H9 (cell line): ENCODE data around the gene TNS2. TPM values are rescaled to one million over a fixed set of nuclear protein-coding genes. Genes with fewer than 3 reads are reported as not detected.
"Not testable (repeated sequence)": the region's sequence is repeated elsewhere in the genome, so short reads cannot be mapped to it uniquely, and the experiment has no call there.

ENCODE experiments used
- DNase-seq: peaks from one replicate; pipeline ENCODE4 v3.0.0-alpha.2; 2017
- H2AFZ ChIP-seq: one replicate; pipeline ENCODE4 v1.6.1; 2013; ENCODE audit warnings: mild to moderate bottlenecking, low read length, control low read depth, moderate library complexity
- H2AK5ac ChIP-seq: 2 replicates; pipeline ENCODE4 v1.6.1; 2013; ENCODE audit warnings: low read length, control low read depth, mixed read lengths; ENCODE audit not compliant: insufficient read length
- H2BK120ac ChIP-seq: one replicate; pipeline ENCODE4 v1.6.1; 2013; ENCODE audit warnings: low read depth, mild to moderate bottlenecking, low read length, control low read depth, inconsistent platforms; ENCODE audit not compliant: poor library complexity, severe bottlenecking
- H2BK12ac ChIP-seq: 2 replicates; pipeline ENCODE4 v1.6.1; 2013; ENCODE audit warnings: low read length, control low read depth, mixed read lengths, low read depth; ENCODE audit not compliant: insufficient read length
- H2BK15ac ChIP-seq: 2 replicates; pipeline ENCODE4 v1.6.1; 2013; ENCODE audit warnings: low read depth, low read length, control low read depth
- H2BK20ac ChIP-seq: one replicate; pipeline ENCODE4 v1.6.1; 2013; ENCODE audit warnings: low read depth, mild to moderate bottlenecking, low read length, control low read depth, inconsistent platforms; ENCODE audit not compliant: poor library complexity, severe bottlenecking
- H2BK5ac ChIP-seq: 2 replicates; pipeline ENCODE4 v1.6.1; 2013; ENCODE audit warnings: low read length, control low read depth, mixed read lengths; ENCODE audit not compliant: insufficient read length
- H3K14ac ChIP-seq: 2 replicates; pipeline ENCODE4 v1.6.1; 2013; ENCODE audit warnings: low read length, control low read depth; ENCODE audit not compliant: insufficient read depth
- H3K18ac ChIP-seq: 2 replicates; pipeline ENCODE4 v1.6.1; 2013; ENCODE audit warnings: low read depth, mild to moderate bottlenecking, mixed read lengths, low read length, control low read depth; ENCODE audit not compliant: insufficient read length
- H3K23ac ChIP-seq: 2 replicates; pipeline ENCODE4 v1.6.1; 2013; ENCODE audit warnings: low read length, control low read depth, mixed read lengths, low read depth; ENCODE audit not compliant: insufficient read length
- H3K23me2 ChIP-seq: 2 replicates; pipeline ENCODE4 v1.6.1; 2013; ENCODE audit warnings: low read depth, mild to moderate bottlenecking, mixed read lengths, low read length, control low read depth; ENCODE audit not compliant: insufficient read length, poor library complexity, severe bottlenecking
- H3K27ac ChIP-seq: 2 replicates; pipeline ENCODE4 v1.5.1; 2013; ENCODE audit warnings: low read length, control low read depth, mixed read lengths, low read depth; ENCODE audit not compliant: insufficient read length
- H3K27me3 ChIP-seq: 2 replicates; pipeline ENCODE4 v1.6.1; 2013; ENCODE audit warnings: low read length, control low read depth, inconsistent platforms; ENCODE audit not compliant: insufficient read depth
- H3K4ac ChIP-seq: 2 replicates; pipeline ENCODE4 v1.6.1; 2013; ENCODE audit warnings: low read depth, mild to moderate bottlenecking, control low read depth, inconsistent platforms, low read length, moderate library complexity
- H3K4me1 ChIP-seq: 2 replicates; pipeline ENCODE4 v1.6.1; 2013; ENCODE audit warnings: low read length, control low read depth, inconsistent platforms; ENCODE audit not compliant: insufficient read depth
- H3K4me2 ChIP-seq: 2 replicates; pipeline ENCODE4 v1.6.1; 2013; ENCODE audit warnings: low read length, control low read depth, mixed read lengths; ENCODE audit not compliant: insufficient read length, insufficient read depth
- H3K56ac ChIP-seq: 2 replicates; pipeline ENCODE4 v1.6.1; 2013; ENCODE audit warnings: low read depth, mild to moderate bottlenecking, mixed read lengths, low read length, control low read depth; ENCODE audit not compliant: insufficient read length
- H3K79me1 ChIP-seq: 2 replicates; pipeline ENCODE4 v1.6.1; 2013; ENCODE audit warnings: low read depth, mild to moderate bottlenecking, moderate library complexity, low read length, control low read depth, inconsistent platforms; ENCODE audit not compliant: insufficient read depth, poor library complexity, severe bottlenecking
- H3K79me2 ChIP-seq: 2 replicates; pipeline ENCODE4 v1.6.1; 2013; ENCODE audit warnings: low read length, control low read depth, inconsistent platforms; ENCODE audit not compliant: insufficient read depth
- H3K9ac ChIP-seq: 2 replicates; pipeline ENCODE4 v1.6.1; 2013; ENCODE audit warnings: low read length, control low read depth, mixed read lengths; ENCODE audit not compliant: insufficient read length; ENCODE audit errors: extremely low read depth
- H3K9me3 ChIP-seq: one replicate; pipeline ENCODE4 v1.6.1; 2013; ENCODE audit warnings: low read depth, low read length, inconsistent platforms; ENCODE audit not compliant: control insufficient read depth
- H3T11ph ChIP-seq: one replicate; pipeline ENCODE4 v1.6.1; 2013; ENCODE audit warnings: mild to moderate bottlenecking, low read length, control low read depth, inconsistent platforms
- H4K20me1 ChIP-seq: one replicate; pipeline ENCODE4 v1.6.1; 2013; ENCODE audit not compliant: control insufficient read depth, insufficient read length, insufficient read depth
- H4K5ac ChIP-seq: 2 replicates; pipeline ENCODE4 v1.6.1; 2013; ENCODE audit warnings: low read depth, mild to moderate bottlenecking, mixed read lengths, low read length, control low read depth; ENCODE audit not compliant: insufficient read length
- H4K8ac ChIP-seq: replicated peaks from 2 replicates; pipeline ENCODE4 v1.6.1; 2013; ENCODE audit warnings: low read length, control low read depth, mixed read lengths, low read depth; ENCODE audit not compliant: insufficient read length
- H4K91ac ChIP-seq: 2 replicates; pipeline ENCODE4 v1.6.1; 2013; ENCODE audit warnings: low read depth, mild to moderate bottlenecking, moderate library complexity, mixed read lengths, low read length, control low read depth; ENCODE audit not compliant: insufficient read length
- H3K27ac Mint-ChIP-seq, 3 experiments: 2 replicates in 2 of 3; 3 replicates in 1 of 3; pipeline ENCODE4 v1.8.0; 2020 to 2021; ENCODE audit warnings: mixed read lengths in 3 of 3, mild to moderate bottlenecking in 1 of 3, moderate library complexity in 1 of 3
- H3K27me3 Mint-ChIP-seq: 2 replicates; pipeline ENCODE4 v1.8.0; 2021; ENCODE audit warnings: low read depth, mild to moderate bottlenecking, moderate library complexity, mixed read lengths
- H3K36me3 Mint-ChIP-seq, 3 experiments: 2 replicates in 2 of 3; 3 replicates in 1 of 3; pipeline ENCODE4 v1.8.0; 2020 to 2021; ENCODE audit warnings: low read depth in 3 of 3, mixed read lengths in 3 of 3; ENCODE audit not compliant: insufficient read depth in 1 of 3
- H3K4me1 Mint-ChIP-seq, 2 experiments: 2 replicates each; pipeline ENCODE4 v1.8.0; 2020; ENCODE audit warnings: mixed read lengths in 2 of 2
- H3K4me3 Mint-ChIP-seq, 2 experiments: 2 replicates in 1 of 2; 3 replicates in 1 of 2; pipeline ENCODE4 v1.8.0; 2020 to 2021; ENCODE audit warnings: mild to moderate bottlenecking in 2 of 2, mixed read lengths in 2 of 2, moderate library complexity in 1 of 2
- H3K9me3 Mint-ChIP-seq, 2 experiments: 2 replicates in 1 of 2; 3 replicates in 1 of 2; pipeline ENCODE4 v1.8.0; 2020; ENCODE audit warnings: mild to moderate bottlenecking in 2 of 2, mixed read lengths in 2 of 2, moderate library complexity in 1 of 2
- WGBS: extraction: QIAGEN DNeasy Blood & Tissue Kit; methylation state at CpG from one replicate; pipeline ENCODE4 v1.1.7; 2013; ENCODE audit warnings: missing lambda C conversion rate, low lambda C conversion rate, mixed read lengths; ENCODE audit not compliant: insufficient read length; ENCODE audit errors: extremely low coverage; 5-methylcytosine and 5-hydroxymethylcytosine counted together
- total RNA-seq: library from RNA; stranded (reverse); gene quantifications from 2 replicates; pipeline ENCODE4 v1.2.1, GENCODE V29; 2021
- TF ChIP-seq, protein P1 (sequence below): fragments of 200-600 bp; sonication (generic); conservative IDR thresholded peaks from 3 replicates; pipeline ENCODE4 v1.8.0; 2021; ENCODE audit warnings: antibody characterized with exemption, mild to moderate bottlenecking

Gene TNS2
- total RNA-seq, 1 experiment from 2014 or later, result 4.5 TPM

GRCh38 chr12:53094394-53094787 lies 44.5 kb downstream of the TNS2 start:
- no peak overlapping the region for H3T11ph ChIP-seq
- no peak overlapping the region for H2BK12ac ChIP-seq
- no peak for DNase-seq
- peaks cover 6% of the 10 kb centered on the region; the same call in 1 of the 2 replicates for H3K4me1 ChIP-seq
- H3K79me1 ChIP-seq, result no peaks in the 10 kb centered on the region
- H3K4ac ChIP-seq, result no peak overlapping the region
- TF ChIP-seq, protein P1, sequence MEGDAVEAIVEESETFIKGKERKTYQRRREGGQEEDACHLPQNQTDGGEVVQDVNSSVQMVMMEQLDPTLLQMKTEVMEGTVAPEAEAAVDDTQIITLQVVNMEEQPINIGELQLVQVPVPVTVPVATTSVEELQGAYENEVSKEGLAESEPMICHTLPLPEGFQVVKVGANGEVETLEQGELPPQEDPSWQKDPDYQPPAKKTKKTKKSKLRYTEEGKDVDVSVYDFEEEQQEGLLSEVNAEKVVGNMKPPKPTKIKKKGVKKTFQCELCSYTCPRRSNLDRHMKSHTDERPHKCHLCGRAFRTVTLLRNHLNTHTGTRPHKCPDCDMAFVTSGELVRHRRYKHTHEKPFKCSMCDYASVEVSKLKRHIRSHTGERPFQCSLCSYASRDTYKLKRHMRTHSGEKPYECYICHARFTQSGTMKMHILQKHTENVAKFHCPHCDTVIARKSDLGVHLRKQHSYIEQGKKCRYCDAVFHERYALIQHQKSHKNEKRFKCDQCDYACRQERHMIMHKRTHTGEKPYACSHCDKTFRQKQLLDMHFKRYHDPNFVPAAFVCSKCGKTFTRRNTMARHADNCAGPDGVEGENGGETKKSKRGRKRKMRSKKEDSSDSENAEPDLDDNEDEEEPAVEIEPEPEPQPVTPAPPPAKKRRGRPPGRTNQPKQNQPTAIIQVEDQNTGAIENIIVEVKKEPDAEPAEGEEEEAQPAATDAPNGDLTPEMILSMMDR, result no peak
- no peaks in the 10 kb centered on the region for H4K20me1 ChIP-seq
- Mint-ChIP-seq H3K27ac (no peak overlapping the region; a peak in 1 of 7 replicates), H3K4me1 (peaks cover 30 to 42% of the 10 kb centered on the region in 2 experiments), H3K36me3 (no peaks in the 10 kb centered on the region), H3K9me3 (peaks cover 0 to 3% of the 10 kb centered on the region in 2 experiments; a peak in 1 of 5 replicates), H3K4me3 (peak overlapping the region in 1 of 2 experiments; percentile 56; a peak in 2 of 5 replicates), H3K27me3 (peaks cover 85% of the 10 kb centered on the region)
- H3K27ac ChIP-seq, result no peak overlapping the region
- H4K5ac ChIP-seq, result no peak overlapping the region
- H3K23me2 ChIP-seq, result peaks cover 24% of the 10 kb centered on the region
- no peak overlapping the region for H2AFZ ChIP-seq
- no peak overlapping the region for H2BK20ac ChIP-seq
- H3K4me2 ChIP-seq, result no peak overlapping the region
- H4K8ac ChIP-seq, result no peak overlapping the region
- no peak overlapping the region for H2AK5ac ChIP-seq
- H2BK120ac ChIP-seq, result no peak overlapping the region
- H3K79me2 ChIP-seq, result no peaks in the 10 kb centered on the region
- H3K9me3 ChIP-seq, result no peaks in the 10 kb centered on the region
- no peaks in the 10 kb centered on the region; the same call in 1 of the 2 replicates for H3K27me3 ChIP-seq
- no peak overlapping the region for H3K14ac ChIP-seq
- H3K56ac ChIP-seq, result no peak overlapping the region
- no peak overlapping the region for H3K18ac ChIP-seq
- no peak overlapping the region for H2BK15ac ChIP-seq
- H3K9ac ChIP-seq, result no peak overlapping the region
- no peak overlapping the region for H2BK5ac ChIP-seq
- no peak overlapping the region for H4K91ac ChIP-seq
- H3K23ac ChIP-seq, result no peak overlapping the region
- WGBS, result no CpG with 5 or more reads among the region's 6 CpGs

- WGBS, result no CpG with 5 or more reads among the region's 5 CpGs
- DNase-seq, result not testable (repeated sequence)
These were observed 45.1 kb downstream of the TNS2 start for GRCh38 chr12:53094796-53095595.

More at GRCh38 chr12:53094796-53095595, 45.1 kb downstream of the TNS2 start:
- H4K5ac ChIP-seq, H2BK5ac ChIP-seq, H2BK15ac ChIP-seq, H3K18ac ChIP-seq, H2BK20ac ChIP-seq, H3K23ac ChIP-seq, H3K79me1 ChIP-seq, H3K27ac ChIP-seq, H3K4me3 Mint-ChIP-seq, H3K9ac ChIP-seq, H3K4me2 ChIP-seq, H4K20me1 ChIP-seq, H3K79me2 ChIP-seq, H2BK120ac ChIP-seq, H3K56ac ChIP-seq, H2BK12ac ChIP-seq, H3K4me1 ChIP-seq, H4K91ac ChIP-seq, H2AK5ac ChIP-seq, H3K27ac Mint-ChIP-seq, H3K9me3 Mint-ChIP-seq, H3K9me3 ChIP-seq, H2AFZ ChIP-seq, H3K27me3 ChIP-seq, H3K14ac ChIP-seq, H3K4ac ChIP-seq, H3K36me3 Mint-ChIP-seq, H3T11ph ChIP-seq, H4K8ac ChIP-seq: not testable (repeated sequence)
- peaks cover 24% of the 10 kb centered on the region for H3K23me2 ChIP-seq
- Mint-ChIP-seq H3K4me1 (peaks cover 30 to 42% of the 10 kb centered on the region in 2 experiments), H3K27me3 (peaks cover 84% of the 10 kb centered on the region)
